ES-I3 (cell line): ENCODE results near the gene SPIN2A.
"Not testable (repeated sequence)": the region's sequence is repeated elsewhere in the genome, so short reads cannot be mapped to it uniquely, and the experiment has no call there.

Experiments used
- H3K36me3 ChIP-seq: 2 replicates; pipeline ENCODE4 v1.6.1; 2013; ENCODE audit warnings: mild to moderate bottlenecking, low read length, control low read depth, moderate library complexity; ENCODE audit not compliant: insufficient read depth
- H3K4me1 ChIP-seq: 2 replicates; pipeline ENCODE4 v1.6.1; 2013; ENCODE audit warnings: mild to moderate bottlenecking, control low read depth, low read length; ENCODE audit not compliant: insufficient read depth
- H3K9ac ChIP-seq: 2 replicates; pipeline ENCODE4 v1.6.1; 2013; ENCODE audit warnings: low read depth, mild to moderate bottlenecking, low read length, moderate library complexity
- H3K9me3 ChIP-seq: 2 replicates; pipeline ENCODE4 v1.6.1; 2013; ENCODE audit warnings: mild to moderate bottlenecking, low read length, moderate library complexity; ENCODE audit not compliant: control insufficient read depth, insufficient read depth

SPIN2A gene

GRCh38 chrX:57137073-57137472, at the start of gene SPIN2A:
SPIN2A (minus strand) TSS chrX:57137397; CDS start chrX:57136597, 800 bp downstream.
- peak within 1 kb of the TSS; percentile 46; the same call in 1 of the 2 replicates for H3K9ac ChIP-seq
- H3K9me3 ChIP-seq, H3K36me3 ChIP-seq, H3K4me1 ChIP-seq: not testable (repeated sequence)

- H3K4me1 ChIP-seq = peaks cover 14% of the 10 kb centered on the region
- peaks cover 5% of the 10 kb centered on the region; the same call in 1 of the 2 replicates for H3K9me3 ChIP-seq
- H3K36me3 ChIP-seq = no peaks in the 10 kb centered on the region
- H3K9ac ChIP-seq = no peak overlapping the region
These were observed 41.4 kb upstream of the SPIN2A start for GRCh38 chrX:57178605-57179004.

DNA sequence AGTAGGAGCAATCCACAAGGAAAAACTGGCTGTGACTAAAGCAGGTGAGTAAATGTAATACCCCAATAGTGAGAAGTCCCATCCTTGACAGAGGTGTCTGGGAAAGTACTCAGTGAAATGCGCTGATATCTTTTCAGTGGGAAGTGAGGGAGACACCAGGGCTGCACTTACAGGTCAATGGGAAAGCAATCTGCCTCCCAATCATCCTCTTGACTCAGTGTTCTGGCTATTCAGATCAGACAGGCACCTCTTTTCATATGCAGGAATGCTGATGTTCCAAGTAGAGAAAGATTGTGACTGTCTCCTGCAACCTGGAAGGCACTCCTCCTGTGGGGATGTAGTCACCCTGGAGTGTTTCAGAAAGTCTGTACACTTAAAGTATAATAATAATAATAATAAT, 39.9 kb upstream of the SPIN2A start:
- Histone ChIP-seq H3K9ac (no peak overlapping the region), H3K36me3 (no peaks in the 10 kb centered on the region), H3K9me3 (peaks cover 2% of the 10 kb centered on the region; the same call in 1 of the 2 replicates), H3K4me1 (peaks cover 14% of the 10 kb centered on the region)

DNA sequence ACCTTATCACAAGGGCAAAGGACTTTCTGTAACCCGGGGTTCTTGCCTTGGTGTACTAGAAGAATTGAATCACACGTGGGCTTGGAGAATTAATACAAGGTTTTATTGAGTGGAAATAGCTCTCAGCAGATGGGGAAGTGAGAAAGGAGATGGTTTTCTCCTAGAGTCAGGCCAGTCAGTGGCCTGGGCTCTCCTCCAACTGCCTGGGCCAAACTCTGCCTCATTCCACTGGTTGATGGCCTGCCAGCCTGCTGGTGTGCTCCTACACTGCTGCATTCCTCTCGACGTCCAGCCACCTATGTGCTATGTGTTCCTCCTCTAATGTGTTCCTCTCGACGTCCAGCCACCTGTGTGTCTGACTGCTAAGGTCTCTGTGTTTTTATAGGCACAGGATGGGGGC, 35.3 kb upstream of the SPIN2A start:
- peaks cover 10% of the 10 kb centered on the region for H3K4me1 ChIP-seq
- no peaks in the 10 kb centered on the region for H3K36me3 ChIP-seq
- H3K9me3 ChIP-seq = no peaks in the 10 kb centered on the region
- no peak overlapping the region for H3K9ac ChIP-seq

GRCh38 chrX:57156397-57157049, 19.3 kb upstream of the SPIN2A start:
- no peak overlapping the region for H3K9ac ChIP-seq
- 0 out of 2 replicates have a peak, but pooled peaks cover 2% of the 10 kb centered on the region for H3K4me1 ChIP-seq
- peaks cover 4% of the 10 kb centered on the region; the same call in 1 of the 2 replicates for H3K9me3 ChIP-seq
- H3K36me3 ChIP-seq = no peaks in the 10 kb centered on the region

- no peak overlapping the region for H3K9ac ChIP-seq
- no peaks in the 10 kb centered on the region for H3K36me3 ChIP-seq
- peaks cover 4% of the 10 kb centered on the region; the same call in 1 of the 2 replicates for H3K9me3 ChIP-seq
- H3K4me1 ChIP-seq = 0 out of 2 replicates have a peak, but pooled peaks cover 2% of the 10 kb centered on the region
These were observed 18.0 kb upstream of the SPIN2A start for GRCh38 chrX:57155171-57155570.

- H3K9me3 ChIP-seq, H3K9ac ChIP-seq, H3K4me1 ChIP-seq, H3K36me3 ChIP-seq: not testable (repeated sequence)
These were observed 15.0 kb upstream of the SPIN2A start for GRCh38 chrX:57152222-57152621.

DNA sequence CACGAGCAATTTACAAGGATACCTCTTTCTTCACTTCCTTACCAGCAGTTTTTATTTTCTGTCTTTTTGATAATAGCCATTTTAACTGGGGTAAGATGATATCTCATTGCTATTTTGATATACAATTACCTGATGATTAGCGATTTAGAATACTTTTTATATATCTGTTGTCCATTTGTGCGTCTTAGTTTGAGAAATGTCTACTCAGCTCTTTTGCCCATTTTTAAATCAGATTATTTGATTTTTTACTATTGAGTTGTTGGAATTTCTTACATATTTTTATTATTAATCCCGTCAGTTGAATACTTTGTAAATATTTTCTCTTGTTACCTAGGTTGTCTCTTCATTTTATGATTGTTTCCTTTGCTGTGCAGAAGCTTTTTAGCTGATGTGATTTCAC, 1.5 kb upstream of the SPIN2A start:
- no peaks in the 10 kb centered on the region for H3K36me3 ChIP-seq
- no peaks in the 10 kb centered on the region for H3K4me1 ChIP-seq
- H3K9me3 ChIP-seq = no peaks in the 10 kb centered on the region
- no peak overlapping the region for H3K9ac ChIP-seq

- Histone ChIP-seq H3K9me3 (no peaks in the 10 kb centered on the region), H3K9ac (peak overlapping the region; percentile 46; the same call in 1 of the 2 replicates), H3K4me1 (no peaks in the 10 kb centered on the region), H3K36me3 (no peaks in the 10 kb centered on the region)
These were observed 304 bp upstream of the SPIN2A start for GRCh38 chrX:57137501-57137900.

DNA sequence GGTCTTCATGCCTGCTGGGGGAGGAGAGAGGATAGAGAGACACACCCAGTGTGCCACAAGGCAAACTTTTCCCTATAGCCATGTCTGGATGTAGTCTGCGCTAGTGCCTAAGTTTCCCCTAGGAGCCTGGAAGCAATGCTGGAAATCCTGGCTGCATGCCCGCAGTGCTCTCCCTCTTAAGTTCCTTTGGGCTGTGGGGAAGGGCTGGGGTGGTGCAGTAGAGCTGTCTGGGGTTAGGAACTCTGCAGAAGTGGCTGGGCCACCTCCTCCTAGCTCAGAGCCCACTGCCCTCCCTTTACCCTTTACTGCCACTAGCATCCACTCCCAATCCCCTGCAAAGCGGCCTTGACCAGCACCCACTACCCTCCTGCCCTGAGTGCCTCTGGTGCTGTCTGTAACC, 608 bp downstream of the SPIN2A start:
- peak overlapping the region; percentile 46; the same call in 1 of the 2 replicates for H3K9ac ChIP-seq
- not testable (repeated sequence) for H3K9me3 ChIP-seq, H3K4me1 ChIP-seq, H3K36me3 ChIP-seq

DNA sequence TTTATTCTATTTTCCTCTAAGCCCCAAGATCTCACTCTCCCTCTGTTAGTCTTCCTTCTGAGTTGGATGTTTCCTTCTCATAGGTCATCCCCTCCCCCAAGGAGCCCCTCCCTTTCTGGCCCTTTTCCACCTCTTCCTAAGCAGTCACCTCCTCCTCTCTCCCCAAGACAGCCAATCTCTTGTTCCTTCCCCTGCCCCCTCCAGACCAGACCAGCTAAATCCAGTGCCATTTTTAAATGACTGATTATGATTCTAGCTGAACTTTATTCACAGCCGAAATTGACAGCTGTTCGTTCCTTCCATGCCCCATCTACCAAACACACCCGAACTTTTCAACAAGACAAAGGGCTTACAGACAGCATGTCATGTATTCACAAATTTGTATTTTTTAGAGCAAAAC, 1.9 kb downstream of the SPIN2A start:
- no peaks in the 10 kb centered on the region for H3K9me3 ChIP-seq
- H3K9ac ChIP-seq = no peak overlapping the region
- no peaks in the 10 kb centered on the region for H3K4me1 ChIP-seq
- no peaks in the 10 kb centered on the region for H3K36me3 ChIP-seq

DNA sequence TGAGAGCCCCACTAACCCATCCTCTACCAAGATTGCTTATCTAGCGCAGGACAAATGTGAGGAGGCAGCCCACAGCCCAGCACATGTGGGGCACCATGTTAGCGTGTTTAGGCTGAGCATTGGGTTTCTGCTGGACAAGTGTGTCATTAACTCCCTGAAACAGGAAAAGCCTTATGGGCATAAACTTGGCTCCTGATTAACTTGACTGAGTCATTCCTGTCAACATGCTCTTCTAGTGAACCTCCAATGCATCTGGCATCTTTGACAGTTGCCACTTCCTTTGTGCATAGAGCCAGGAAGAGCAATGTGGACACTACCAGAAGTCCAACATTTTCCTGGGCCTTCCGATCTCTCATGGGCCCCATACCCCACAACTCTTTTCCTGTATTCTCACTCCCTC, 2.5 kb downstream of the SPIN2A start:
- H3K9me3 ChIP-seq = no peaks in the 10 kb centered on the region

DNA sequence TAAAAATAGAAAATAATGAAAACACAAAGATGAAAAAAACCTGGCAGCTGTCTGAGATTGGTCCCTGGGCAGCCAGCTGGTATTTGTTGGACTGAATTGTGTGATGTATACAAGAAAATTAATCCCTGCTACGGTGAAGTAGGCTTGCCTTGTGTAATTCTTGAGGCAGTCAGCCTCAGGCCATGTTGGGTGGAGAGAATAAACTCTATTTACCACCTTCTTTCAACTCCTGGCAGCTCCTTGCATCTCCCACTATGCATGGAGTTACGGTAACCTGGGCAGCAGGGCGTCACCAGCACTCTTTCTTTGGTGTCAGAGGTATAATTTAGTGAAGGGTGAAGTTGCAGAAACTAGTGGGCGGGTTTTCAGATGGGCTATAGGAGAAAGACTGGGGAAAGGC, 3.5 kb downstream of the SPIN2A start:
- H3K4me1 ChIP-seq = no peaks in the 10 kb centered on the region
- H3K36me3 ChIP-seq = no peaks in the 10 kb centered on the region
- H3K9ac ChIP-seq = no peak overlapping the region
- H3K9me3 ChIP-seq = no peaks in the 10 kb centered on the region

More for the DNA sequence above, 2.5 kb downstream of the SPIN2A start:
- Histone ChIP-seq H3K36me3 (no peaks in the 10 kb centered on the region), H3K9ac (no peak overlapping the region), H3K4me1 (no peaks in the 10 kb centered on the region)

- H3K9me3 ChIP-seq, H3K4me1 ChIP-seq, H3K36me3 ChIP-seq: not testable (repeated sequence)
These were observed 3.9 kb downstream of the SPIN2A start for GRCh38 chrX:57133284-57133683.

GRCh38 chrX:57132046-57132445, 5.2 kb downstream of the SPIN2A start:
- Histone ChIP-seq H3K36me3 (no peaks in the 10 kb centered on the region), H3K9me3 (no peaks in the 10 kb centered on the region), H3K4me1 (no peaks in the 10 kb centered on the region), H3K9ac (no peak overlapping the region)

More at GRCh38 chrX:57133284-57133683, 3.9 kb downstream of the SPIN2A start:
- H3K9ac ChIP-seq = not testable (repeated sequence)
